Activated CD4-positive, alpha-beta memory T cell treated with anti-CD3 and anti-CD28 coated beads, Interleukin-2, amount 10 ng/mL, durations not matched to agents 7 days and 5 days (primary cell): ENCODE results near the gene CUEDC1. TPM values are rescaled to one million over a fixed set of nuclear protein-coding genes. Genes with fewer than 3 reads are reported as not detected.
"Not testable (repeated sequence)": the region's sequence is repeated elsewhere in the genome, so short reads cannot be mapped to it uniquely, and the experiment has no call there.

Experiments used
- CTCF ChIA-PET: fragments of 350-600 bp; sonication (Branson Sonifier 250); formaldehyde crosslinking; loops from one replicate; lab custom pipeline; 2021; ENCODE audit warnings: antibody characterized with exemption, inconsistent platforms; lab: Charles Lee
- POLR2A ChIA-PET: fragments of 350-600 bp; sonication (Branson Sonifier 250); formaldehyde crosslinking; loops from one replicate; lab custom pipeline; 2021; ENCODE audit warnings: antibody characterized with exemption; lab: Charles Lee
- DNase-seq: peaks from one replicate; pipeline ENCODE4 v3.0.0-alpha.2; 2020
- H3K27ac Mint-ChIP-seq: one replicate; pipeline ENCODE4 v1.8.0; 2021; ENCODE audit warnings: mild to moderate bottlenecking, mixed read lengths
- H3K27me3 Mint-ChIP-seq: one replicate; pipeline ENCODE4 v1.8.0; 2021; ENCODE audit warnings: mixed read lengths
- H3K36me3 Mint-ChIP-seq: one replicate; pipeline ENCODE4 v1.8.0; 2021; ENCODE audit warnings: low read depth, mixed read lengths
- H3K4me1 Mint-ChIP-seq: one replicate; pipeline ENCODE4 v1.8.0; 2021; ENCODE audit warnings: mixed read lengths
- H3K4me3 Mint-ChIP-seq: one replicate; pipeline ENCODE4 v1.8.0; 2021; ENCODE audit warnings: mild to moderate bottlenecking, mixed read lengths
- H3K9me3 Mint-ChIP-seq: one replicate; pipeline ENCODE4 v1.8.0; 2021; ENCODE audit warnings: mixed read lengths
- total RNA-seq, 2 experiments: library from RNA; stranded (reverse); gene quantifications; one replicate each; pipeline ENCODE4 v1.2.3, GENCODE V29; 2021

The CUEDC1 gene
- total RNA-seq, 2 experiments from 2014 or later = 0.25 TPM; not detected in 1

DNA sequence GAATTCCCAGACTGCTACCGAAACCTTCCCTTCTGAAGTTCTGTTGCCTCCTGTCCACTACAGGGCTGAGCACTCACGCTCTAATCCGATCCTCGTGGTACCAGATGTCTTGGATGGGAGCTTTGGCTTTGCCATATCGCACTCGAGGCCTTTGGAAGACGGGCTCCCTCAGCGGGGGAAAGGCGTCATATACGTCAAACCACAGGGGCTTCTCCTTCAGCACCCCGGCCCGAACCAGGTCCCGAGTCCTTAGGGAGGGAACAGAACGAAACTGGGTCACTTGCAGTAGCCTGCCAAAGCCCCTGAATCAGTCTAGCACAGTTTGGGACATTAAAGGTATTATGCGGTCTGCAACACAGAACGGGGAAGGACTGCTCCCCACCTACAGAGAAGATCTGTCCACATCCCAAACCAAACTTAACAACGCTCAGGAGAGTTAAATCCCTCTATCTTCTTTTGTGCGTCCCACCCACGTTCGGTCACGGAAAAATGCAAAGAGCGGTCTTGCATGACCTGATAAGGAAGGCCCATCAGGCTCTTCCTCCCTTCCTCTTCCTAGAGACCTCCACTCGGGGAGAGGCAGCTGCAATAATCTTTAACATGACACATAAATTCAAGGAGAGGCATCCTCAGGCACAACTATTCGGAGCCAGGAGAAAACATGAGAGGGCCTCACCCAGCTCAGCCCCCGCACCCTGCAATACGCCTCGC lies 105.9 kb downstream of the CUEDC1 start:
- H3K9me3 Mint-ChIP-seq = no peaks in the 10 kb centered on the region
- POLR2A ChIA-PET = interaction anchor here (0.8 to 4.2 kb wide), 18 partner anchors 8 to 783 kb away, joined by 3 to 41 read pairs (median 4); partner anchors contain the start of genes AKAP1, CUEDC1, DYNLL2 and MKS1
- DNase-seq = no peak
- H3K27ac Mint-ChIP-seq = peak overlapping the region; percentile 98
- peak overlapping the region; percentile 95 for H3K4me3 Mint-ChIP-seq
- peaks cover 43% of the 10 kb centered on the region for H3K4me1 Mint-ChIP-seq
- H3K36me3 Mint-ChIP-seq = peaks cover 20% of the 10 kb centered on the region
- no peaks in the 10 kb centered on the region for H3K27me3 Mint-ChIP-seq
- CTCF ChIA-PET = interaction anchor here (1.5 to 4.3 kb wide), 4 partner anchors 9 to 150 kb away, joined by 4 to 26 read pairs (median 16); no protein-coding TSS in a partner anchor

DNA sequence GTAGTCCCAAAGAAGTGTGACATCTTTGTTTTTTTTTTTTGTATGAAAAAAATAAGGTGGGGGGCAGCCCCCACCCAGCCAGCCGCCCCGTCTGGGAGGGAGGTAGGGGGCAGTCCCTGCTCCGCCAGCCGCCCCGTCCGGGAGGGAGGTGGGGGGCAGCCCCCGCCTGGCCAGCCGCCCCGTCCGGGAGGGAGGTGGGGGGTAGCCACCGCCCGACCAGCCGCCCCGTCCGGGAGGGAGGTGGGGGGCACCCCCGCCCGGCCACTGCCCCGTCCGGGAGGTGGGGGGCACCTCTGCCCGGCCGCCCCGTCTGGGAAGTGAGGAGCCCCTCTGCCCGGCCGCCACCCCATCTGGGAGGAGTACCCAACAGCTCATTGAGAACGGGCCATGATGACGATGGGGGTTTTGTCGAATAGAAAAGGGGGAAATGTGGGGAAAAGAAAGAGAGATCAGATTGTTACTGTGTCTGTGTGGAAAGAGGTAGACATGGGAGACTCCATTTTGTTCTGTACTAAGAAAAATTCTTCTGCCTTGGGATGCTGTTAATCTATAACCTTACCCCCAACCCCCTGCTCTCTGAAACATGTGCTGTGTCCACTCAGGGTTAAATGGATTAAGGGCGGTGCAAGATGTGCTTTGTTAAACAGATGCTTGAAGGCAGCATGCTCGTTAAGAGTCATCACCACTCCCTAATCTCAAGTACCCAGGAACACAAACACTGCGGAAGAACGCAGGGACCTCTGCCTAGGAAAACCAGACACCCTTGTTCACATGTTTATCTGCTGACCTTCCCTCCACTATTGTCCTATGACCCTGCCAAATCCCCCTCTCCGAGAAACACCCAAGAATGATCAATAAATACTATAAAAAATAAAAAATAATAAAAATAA lies 108.9 kb downstream of the CUEDC1 start:
- H3K27me3 Mint-ChIP-seq, H3K9me3 Mint-ChIP-seq, H3K27ac Mint-ChIP-seq, H3K4me3 Mint-ChIP-seq, POLR2A ChIA-PET, DNase-seq: not testable (repeated sequence)
- Mint-ChIP-seq H3K36me3 (peaks cover 30% of the 10 kb centered on the region), H3K4me1 (peaks cover 39% of the 10 kb centered on the region)
- CTCF ChIA-PET = interaction anchor here (0.7 kb wide), 1 partner anchor 160 kb away, joined by 3 read pairs; no protein-coding TSS in a partner anchor

DNA sequence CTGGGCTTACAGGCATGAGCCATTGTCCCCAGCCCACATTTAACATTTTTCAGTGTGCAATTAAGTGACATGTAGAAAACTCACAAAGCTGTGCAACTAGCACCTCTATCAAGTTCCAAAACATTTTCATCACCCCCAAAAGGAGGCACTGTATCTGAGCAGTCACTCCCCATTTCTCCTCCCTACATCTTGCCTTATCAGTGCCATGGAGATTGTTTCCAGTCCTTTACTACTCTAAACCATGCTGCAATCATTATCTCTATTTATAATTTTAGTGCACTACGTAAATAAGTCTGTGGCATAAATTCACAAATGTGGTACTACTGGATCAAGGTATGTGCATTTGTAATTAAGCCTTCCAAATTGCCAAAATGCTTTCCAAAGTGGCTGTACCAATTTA lies 112.9 kb downstream of the CUEDC1 start:
- POLR2A ChIA-PET = no interaction called here
- CTCF ChIA-PET = interaction anchor here (1.3 kb wide), 1 partner anchor 9 kb away, joined by 6 read pairs; no protein-coding TSS in a partner anchor

DNA sequence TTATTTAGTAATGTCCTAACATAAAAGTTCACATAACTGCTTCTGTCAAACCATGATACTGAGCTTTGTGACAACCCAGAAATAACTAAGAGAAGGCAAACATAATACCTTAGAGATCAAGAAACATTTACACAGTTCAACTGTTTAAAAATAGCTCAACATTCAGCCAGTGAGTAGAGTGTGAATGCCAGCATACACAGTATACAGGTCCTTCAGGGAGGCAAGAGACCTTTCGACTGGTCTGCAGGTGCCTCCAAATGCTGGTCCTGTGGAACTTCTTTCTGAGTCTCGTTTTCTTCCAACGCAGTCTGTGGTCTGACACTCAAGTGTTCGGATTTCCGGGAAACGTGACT lies 115.7 kb downstream of the CUEDC1 start:
- DNase-seq = no peak
- Mint-ChIP-seq H3K27ac (no peak overlapping the region), H3K4me3 (no peak overlapping the region), H3K4me1 (peaks cover 5% of the 10 kb centered on the region), H3K27me3 (no peaks in the 10 kb centered on the region), H3K36me3 (peaks cover 32% of the 10 kb centered on the region), H3K9me3 (no peaks in the 10 kb centered on the region)
- POLR2A ChIA-PET = interaction anchor here (2.2 kb wide), 1 partner anchor 10 kb away, joined by 10 read pairs; the partner anchor contains the start of gene MRPS23
- CTCF ChIA-PET = no interaction called here

More for the DNA sequence above, 112.9 kb downstream of the CUEDC1 start:
- DNase-seq = no peak
- H3K9me3 Mint-ChIP-seq = no peaks in the 10 kb centered on the region
- no peaks in the 10 kb centered on the region for H3K27me3 Mint-ChIP-seq
- peaks cover 39% of the 10 kb centered on the region for H3K36me3 Mint-ChIP-seq
- H3K4me3 Mint-ChIP-seq = no peak overlapping the region
- H3K27ac Mint-ChIP-seq = no peak overlapping the region
- H3K4me1 Mint-ChIP-seq = peaks cover 6% of the 10 kb centered on the region

DNA sequence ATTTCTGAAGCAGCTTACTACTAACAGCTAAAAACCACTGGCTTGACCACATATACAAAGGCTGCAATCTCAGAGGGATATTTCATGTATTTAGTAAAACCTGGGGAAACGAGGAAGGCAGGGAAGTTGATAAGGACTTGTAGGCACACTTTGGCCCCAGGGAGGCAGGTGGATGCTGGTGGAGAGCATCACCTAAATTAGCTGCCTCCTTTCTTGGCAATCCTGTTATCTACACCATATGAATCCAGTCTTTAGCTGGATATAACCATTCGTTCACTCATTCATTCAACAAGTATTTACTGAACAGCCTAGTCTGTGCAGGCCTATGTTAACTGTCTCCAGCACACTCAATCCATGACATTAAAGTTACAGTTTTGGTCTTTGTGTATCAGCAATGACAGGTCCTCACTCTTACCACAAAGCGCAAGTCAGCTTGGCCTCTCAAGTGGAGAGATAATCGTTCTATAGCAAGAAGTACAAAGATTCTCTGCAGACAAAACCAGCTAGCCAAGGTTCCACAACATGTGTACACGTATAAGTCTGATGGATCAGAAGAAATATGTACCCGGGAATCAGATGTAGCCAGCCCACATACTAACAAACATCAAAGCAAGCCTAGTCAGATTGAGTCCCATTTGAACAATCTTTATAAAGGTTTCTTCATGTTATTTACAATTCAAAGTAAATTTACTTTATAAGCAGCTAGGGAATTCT lies 116.2 kb downstream of the CUEDC1 start:
- Mint-ChIP-seq H3K27me3 (no peaks in the 10 kb centered on the region), H3K4me3 (no peak overlapping the region), H3K36me3 (peaks cover 32% of the 10 kb centered on the region), H3K4me1 (peaks cover 11% of the 10 kb centered on the region), H3K9me3 (no peaks in the 10 kb centered on the region), H3K27ac (no peak overlapping the region)
- ChIA-PET CTCF (interaction anchor here (0.5 to 0.7 kb wide), 2 partner anchors 138 to 448 kb away, joined by 3 to 5 read pairs; no protein-coding TSS in a partner anchor), POLR2A (interaction anchor here (2.2 kb wide), 1 partner anchor 10 kb away, joined by 10 read pairs; the partner anchor contains the start of gene MRPS23)
- no peak for DNase-seq

DNA sequence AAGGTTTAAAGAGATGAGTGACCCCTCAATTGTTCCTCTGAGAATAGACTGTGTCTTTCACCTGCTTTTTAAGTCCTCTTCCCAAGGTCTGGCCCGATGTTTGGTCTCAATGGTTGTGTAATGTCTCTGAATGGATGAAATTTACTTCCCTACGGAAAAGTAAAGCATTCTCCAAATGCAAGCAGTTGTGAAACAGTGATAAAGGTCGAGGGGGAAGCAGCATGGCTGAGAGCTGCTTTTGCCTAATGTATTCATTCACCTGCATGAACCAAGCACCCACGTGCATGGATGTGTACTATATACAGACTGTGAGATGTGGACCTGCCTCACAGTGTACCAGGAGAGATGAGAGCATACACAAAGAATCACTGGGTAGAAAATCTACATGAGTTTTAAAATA lies 116.8 kb downstream of the CUEDC1 start:
- no peak for DNase-seq
- POLR2A ChIA-PET = interaction anchor here (2.2 kb wide), 1 partner anchor 11 kb away, joined by 10 read pairs; the partner anchor contains the start of gene MRPS23
- Mint-ChIP-seq H3K27ac (no peak overlapping the region), H3K4me1 (peaks cover 14% of the 10 kb centered on the region), H3K4me3 (no peak overlapping the region), H3K36me3 (peaks cover 30% of the 10 kb centered on the region), H3K27me3 (no peaks in the 10 kb centered on the region), H3K9me3 (no peaks in the 10 kb centered on the region)
- CTCF ChIA-PET = no interaction called here

DNA sequence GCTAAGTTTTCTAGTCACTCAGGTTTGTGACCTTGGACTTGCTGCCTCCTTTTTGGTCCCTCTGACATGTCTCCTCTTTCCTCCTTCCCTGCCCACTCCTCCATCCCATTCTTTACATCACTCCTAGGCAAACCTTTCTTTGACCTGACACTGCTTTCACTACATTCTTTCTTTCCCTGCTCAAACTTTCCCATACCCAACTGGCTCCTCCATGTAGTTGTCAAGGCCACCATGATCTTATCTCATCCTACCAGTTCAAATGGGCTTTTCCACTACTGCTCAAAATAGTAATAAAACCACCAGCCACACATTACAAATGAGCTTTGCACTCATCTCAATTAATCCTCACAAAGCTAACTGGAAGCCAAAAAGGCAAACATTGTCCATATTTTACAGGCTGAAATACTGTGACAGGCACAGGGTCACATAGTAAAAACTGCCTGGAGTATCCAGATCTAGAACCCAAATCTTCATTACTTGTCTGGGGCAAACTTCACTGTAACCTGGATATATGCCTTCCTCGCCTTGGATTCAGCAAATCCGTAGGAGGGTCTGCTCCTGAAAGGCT lies 119.8 kb downstream of the CUEDC1 start:
- Mint-ChIP-seq H3K36me3 (peaks cover 16% of the 10 kb centered on the region), H3K4me1 (peaks cover 14% of the 10 kb centered on the region), H3K9me3 (no peaks in the 10 kb centered on the region), H3K4me3 (no peak overlapping the region), H3K27me3 (peaks cover 3% of the 10 kb centered on the region), H3K27ac (no peak overlapping the region)
- no peak for DNase-seq
- POLR2A ChIA-PET = no interaction called here
- CTCF ChIA-PET = interaction anchor here (0.9 to 3.2 kb wide), 3 partner anchors 12 to 21 kb away, joined by 3 to 26 read pairs (median 16); partner anchors contain the start of gene MRPS23

DNA sequence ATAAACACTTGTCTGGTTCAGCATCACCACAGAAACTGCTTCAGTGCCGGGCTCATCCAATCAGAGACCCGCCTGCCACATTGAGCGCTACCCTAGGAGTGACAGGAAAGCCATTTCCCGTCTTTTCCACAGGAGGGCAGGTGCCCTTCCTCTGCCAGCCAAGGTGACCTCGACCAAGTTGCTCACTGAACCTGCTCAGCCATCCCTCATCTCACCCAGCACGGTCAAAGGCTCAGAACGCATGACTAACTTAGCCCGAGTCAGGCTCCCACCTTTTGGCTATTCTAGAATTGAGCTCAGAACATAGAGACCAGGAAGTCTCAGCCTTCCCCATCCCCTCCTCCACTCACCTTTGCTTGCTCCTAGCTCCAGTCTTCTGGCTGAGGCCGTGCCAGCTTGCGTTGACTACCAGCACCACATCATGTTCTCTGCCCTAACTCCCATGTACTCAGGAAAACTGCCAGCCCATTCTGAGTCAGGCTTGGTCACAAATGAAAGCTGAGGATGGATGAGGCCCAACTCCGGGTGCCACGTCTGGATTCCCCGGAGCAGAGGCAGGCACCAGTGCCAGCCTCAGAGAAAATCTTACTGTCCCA lies 121.0 kb downstream of the CUEDC1 start:
- Mint-ChIP-seq H3K27ac (no peak overlapping the region), H3K4me3 (peak overlapping the region; percentile 2), H3K9me3 (no peaks in the 10 kb centered on the region), H3K36me3 (peaks cover 14% of the 10 kb centered on the region), H3K4me1 (peaks cover 14% of the 10 kb centered on the region), H3K27me3 (peaks cover 3% of the 10 kb centered on the region)
- POLR2A ChIA-PET = interaction anchor here (2.2 kb wide), 1 partner anchor 15 kb away, joined by 8 read pairs; the partner anchor contains the start of gene MRPS23
- DNase-seq = peak; percentile 26
- CTCF ChIA-PET = interaction anchor here (0.7 to 3.2 kb wide), 31 partner anchors 7 to 705 kb away, joined by 3 to 26 read pairs (median 4); partner anchors contain the start of gene MRPS23

DNA sequence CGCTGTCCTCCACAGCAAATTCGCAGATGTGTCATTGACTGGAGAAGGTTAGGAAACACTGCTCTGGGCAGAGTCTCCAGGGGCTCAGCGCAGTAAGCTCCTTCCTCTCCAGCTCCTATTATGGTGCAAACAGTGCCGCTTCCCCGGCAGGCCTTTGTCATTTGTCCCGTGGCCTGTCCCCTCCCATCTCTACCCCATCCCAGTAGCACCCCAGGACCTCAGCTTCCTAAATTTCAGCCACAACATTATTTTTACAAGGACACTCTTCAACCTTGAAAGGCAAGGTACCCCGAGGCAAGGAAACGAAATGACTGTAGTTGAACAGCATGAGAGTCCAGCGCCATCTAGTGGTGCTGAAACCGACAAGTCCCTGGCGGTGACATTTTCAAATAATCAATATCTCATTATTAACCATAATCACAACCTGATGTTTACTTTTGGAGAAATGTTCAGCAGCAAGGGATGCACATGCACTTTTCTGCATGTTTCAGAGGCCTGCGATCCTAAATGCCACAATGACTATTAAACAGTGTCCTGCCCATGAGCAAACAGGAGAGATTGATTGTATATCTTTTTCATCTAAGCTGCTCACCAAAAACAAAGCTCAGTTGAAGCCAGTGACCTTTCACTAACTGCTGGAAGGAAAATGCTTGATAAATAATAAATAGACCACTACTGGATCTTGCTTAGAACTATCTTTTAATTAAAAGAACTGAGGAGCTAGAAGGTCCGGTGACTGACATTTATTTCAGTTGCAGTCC lies 121.9 kb downstream of the CUEDC1 start:
- Mint-ChIP-seq H3K9me3 (no peaks in the 10 kb centered on the region), H3K27me3 (peaks cover 3% of the 10 kb centered on the region), H3K36me3 (peaks cover 6% of the 10 kb centered on the region), H3K4me3 (no peak overlapping the region), H3K27ac (no peak overlapping the region), H3K4me1 (peaks cover 14% of the 10 kb centered on the region)
- ChIA-PET POLR2A (interaction anchor here (2.2 kb wide), 1 partner anchor 16 kb away, joined by 8 read pairs; the partner anchor contains the start of gene MRPS23), CTCF (interaction anchor here (0.6 to 3.2 kb wide), 46 partner anchors 8 to 712 kb away, joined by 3 to 26 read pairs (median 4); partner anchors contain the start of gene MRPS23)
- peak; percentile 75 for DNase-seq

DNA sequence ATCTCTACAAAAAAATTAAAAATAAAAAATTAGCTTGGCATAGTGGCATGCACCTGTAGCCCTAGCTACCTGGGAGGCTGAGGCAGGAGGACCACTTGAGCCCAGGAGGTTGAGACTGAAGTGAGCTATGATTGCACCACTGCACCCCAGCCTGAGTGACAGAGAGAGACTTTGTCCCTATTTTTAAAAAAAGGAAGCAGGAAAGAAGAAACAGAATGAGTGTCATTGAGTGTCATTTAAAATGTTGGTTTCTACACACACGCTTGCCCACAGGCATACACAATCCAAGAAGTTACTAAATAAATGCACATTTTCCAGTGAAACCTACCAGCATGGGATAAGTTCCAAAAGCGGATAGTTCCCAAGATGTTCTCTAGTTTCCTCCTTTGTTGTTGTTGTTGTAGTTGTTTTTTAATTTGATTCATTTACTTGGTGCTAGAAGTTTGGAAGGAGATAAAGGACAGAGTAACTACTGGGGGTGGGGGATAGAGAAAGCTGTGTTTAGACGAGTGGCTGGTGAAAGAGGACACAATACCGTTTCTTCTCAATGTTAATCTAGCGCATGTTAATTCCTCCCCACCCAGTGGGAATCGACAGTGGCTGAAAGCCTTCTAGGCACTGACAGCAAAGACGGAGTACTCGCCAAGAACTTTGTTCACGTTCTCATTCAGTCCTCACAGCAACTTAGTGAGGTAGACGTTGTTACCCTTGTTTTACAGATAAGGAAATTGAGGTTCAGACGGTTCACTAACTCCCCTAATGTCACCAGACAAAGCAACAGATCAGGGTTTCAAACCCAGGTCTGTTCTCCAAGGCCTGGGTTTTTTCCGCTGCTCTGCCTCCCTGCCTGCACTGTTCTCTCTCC lies 122.7 kb downstream of the CUEDC1 start:
- POLR2A ChIA-PET = interaction anchor here (2.2 kb wide), 1 partner anchor 17 kb away, joined by 8 read pairs; the partner anchor contains the start of gene MRPS23
- Mint-ChIP-seq H3K27me3 (peaks cover 3% of the 10 kb centered on the region), H3K27ac (no peak overlapping the region), H3K9me3 (no peaks in the 10 kb centered on the region), H3K4me3 (no peak overlapping the region), H3K36me3 (peaks cover 4% of the 10 kb centered on the region), H3K4me1 (peaks cover 14% of the 10 kb centered on the region)
- CTCF ChIA-PET = interaction anchor here (0.7 to 3.2 kb wide), 33 partner anchors 9 to 711 kb away, joined by 3 to 26 read pairs (median 4); partner anchors contain the start of gene MRPS23
- no peak for DNase-seq
